DND-41 (cell line): Measurements from ENCODE around the gene CDH16.
"Not testable (repeated sequence)": the region's sequence is repeated elsewhere in the genome, so short reads cannot be mapped to it uniquely, and the experiment has no call there.

ENCODE experiments used
- ATAC-seq: fragments of 200-7000 bp; cut with Tn5 transposase; 3 replicates; pipeline ENCODE4 v1.9.1; 2021; ENCODE audit warnings: low read depth; ENCODE audit not compliant: insufficient read depth
- DNase-seq: peaks from one replicate; pipeline ENCODE4 v3.0.0-alpha.2; 2020
- H2AFZ ChIP-seq: 2 replicates; pipeline ENCODE4 v1.6.0; 2012; ENCODE audit warnings: low read depth, low read length
- H3K27ac ChIP-seq: 2 replicates; pipeline ENCODE4 v1.5.1; 2012; ENCODE audit warnings: low read length, inconsistent platforms
- H3K27me3 ChIP-seq: fragments of 200-600 bp; sonication (generic); 2 replicates; pipeline ENCODE4 v1.6.0; 2012; ENCODE audit warnings: low read length, mild to moderate bottlenecking, inconsistent platforms; ENCODE audit not compliant: insufficient read depth, poor library complexity
- H3K36me3 ChIP-seq: 2 replicates; pipeline ENCODE4 v1.5.1; 2012; ENCODE audit warnings: low read length, inconsistent platforms; ENCODE audit not compliant: insufficient read depth
- H3K4me1 ChIP-seq: 2 replicates; pipeline ENCODE4 v1.5.1; 2012; ENCODE audit warnings: mild to moderate bottlenecking, low read length; ENCODE audit not compliant: insufficient read depth
- H3K4me2 ChIP-seq: 2 replicates; pipeline ENCODE4 v1.6.0; 2012; ENCODE audit warnings: mild to moderate bottlenecking, moderate library complexity, low read length, inconsistent platforms; ENCODE audit not compliant: insufficient read depth
- H3K4me3 ChIP-seq, 2 experiments: fragments of 200-600 bp in 1 of 2; shearing (Covaris generic) in 1 of 2; 2 replicates each; pipeline ENCODE4 v1.5.1; 2012 to 2016; ENCODE audit warnings: inconsistent platforms in 2 of 2, low read length in 2 of 2, mild to moderate bottlenecking in 2 of 2, low read depth in 1 of 2, moderate library complexity in 1 of 2
- H3K79me2 ChIP-seq: 2 replicates; pipeline ENCODE4 v1.6.0; 2012; ENCODE audit warnings: low read length, inconsistent platforms; ENCODE audit not compliant: insufficient read depth
- H3K9ac ChIP-seq: 2 replicates; pipeline ENCODE4 v1.6.0; 2012; ENCODE audit warnings: low read depth, mild to moderate bottlenecking, inconsistent platforms, low read length, moderate library complexity
- H3K9me3 ChIP-seq: 2 replicates; pipeline ENCODE4 v1.5.1; 2012; ENCODE audit warnings: low read length, moderate library complexity, mild to moderate bottlenecking, inconsistent platforms; ENCODE audit not compliant: insufficient read depth, severe bottlenecking
- H4K20me1 ChIP-seq: 2 replicates; pipeline ENCODE4 v1.6.0; 2012; ENCODE audit warnings: low read length; ENCODE audit not compliant: insufficient read depth
- CTCF ChIP-seq: IDR thresholded peaks from 2 replicates; pipeline ENCODE4 v1.5.1; 2012; ENCODE audit warnings: borderline replicate concordance, low read length, moderate library complexity, mild to moderate bottlenecking; ENCODE audit not compliant: poor library complexity, severe bottlenecking; ENCODE audit errors: extremely low read depth
- EZH2 ChIP-seq: IDR thresholded peaks from 3 replicates; pipeline ENCODE4 v1.6.1; 2012; ENCODE audit warnings: borderline replicate concordance, low read depth, mild to moderate bottlenecking, moderate library complexity, low read length, inconsistent platforms; ENCODE audit not compliant: severe bottlenecking

The CDH16 gene

DNA sequence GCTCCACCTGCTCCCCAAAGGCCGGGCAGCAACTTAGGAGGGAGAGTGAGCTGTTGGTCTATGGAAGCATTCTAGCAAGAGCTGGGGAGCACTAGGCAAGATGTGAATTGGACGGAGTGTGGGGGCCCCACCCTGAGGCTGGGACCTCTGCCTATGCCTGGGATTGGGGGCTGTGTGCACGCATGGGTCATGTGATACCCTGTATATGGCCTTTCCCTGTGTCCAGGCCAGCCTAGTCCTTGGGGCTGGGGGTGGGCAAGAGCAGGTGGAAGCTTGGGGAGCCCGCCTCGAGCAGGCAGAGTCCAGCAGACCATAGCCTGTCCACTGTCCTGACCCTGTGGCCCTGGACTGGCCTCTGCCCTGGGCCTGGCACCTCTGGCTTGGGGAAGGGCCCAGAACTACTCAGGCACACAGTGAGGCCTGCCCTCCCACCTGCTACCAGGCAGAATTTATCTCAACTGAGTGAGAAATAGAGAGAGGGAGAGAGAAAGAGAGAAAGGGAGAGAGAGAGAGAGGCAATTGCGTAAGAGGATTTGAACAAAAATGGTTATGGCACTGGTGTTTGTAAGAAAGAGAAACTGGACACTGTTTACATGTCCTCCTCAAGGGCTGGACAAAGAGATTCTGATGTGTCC is 19.3 kb downstream of the CDH16 start:
- Histone ChIP-seq H3K79me2 (no peaks in the 10 kb centered on the region), H3K4me2 (no peak overlapping the region), H3K9ac (no peak overlapping the region), H2AFZ (no peak overlapping the region), H3K9me3 (no peaks in the 10 kb centered on the region), H3K27ac (no peak overlapping the region), H3K4me1 (no peaks in the 10 kb centered on the region), H3K27me3 (no peaks in the 10 kb centered on the region), H3K4me3 (no peak overlapping the region), H3K36me3 (no peaks in the 10 kb centered on the region), H4K20me1 (peaks cover 5% of the 10 kb centered on the region; the same call in 1 of the 2 replicates)
- TF ChIP-seq CTCF (no peak), EZH2 (no peak)
- no peak for DNase-seq
- no peak for ATAC-seq

- no peak overlapping the region for H3K27ac ChIP-seq
- ATAC-seq (no peak), DNase-seq (no peak)
Observed at GRCh38 chr16:66898933-66899309, 19.8 kb downstream of the CDH16 start.

GRCh38 chr16:66898207-66898606 is 20.5 kb downstream of the CDH16 start:
- no peak for DNase-seq
- Histone ChIP-seq H3K4me2 (no peak overlapping the region), H3K36me3 (0 out of 2 replicates have a peak, but pooled peaks cover under 1% of the 10 kb centered on the region), H2AFZ (no peak overlapping the region), H3K4me1 (peaks cover under 1% of the 10 kb centered on the region), H3K9ac (no peak overlapping the region), H4K20me1 (peaks cover 5% of the 10 kb centered on the region; the same call in 1 of the 2 replicates), H3K79me2 (no peaks in the 10 kb centered on the region), H3K4me3 (no peak overlapping the region), H3K9me3 (no peaks in the 10 kb centered on the region), H3K27ac (no peak overlapping the region), H3K27me3 (no peaks in the 10 kb centered on the region)
- no peak for ATAC-seq
- TF ChIP-seq CTCF (no peak), EZH2 (no peak)

More at GRCh38 chr16:66898933-66899309, 19.8 kb downstream of the CDH16 start:
- Histone ChIP-seq H3K4me1 (no peaks in the 10 kb centered on the region), H3K27me3 (no peaks in the 10 kb centered on the region), H3K9me3 (no peaks in the 10 kb centered on the region), H3K36me3 (no peaks in the 10 kb centered on the region), H3K79me2 (no peaks in the 10 kb centered on the region), H4K20me1 (peaks cover 5% of the 10 kb centered on the region; the same call in 1 of the 2 replicates), H2AFZ (no peak overlapping the region), H3K9ac (no peak overlapping the region), H3K4me3 (no peak overlapping the region), H3K4me2 (no peak overlapping the region)
- TF ChIP-seq CTCF (no peak), EZH2 (no peak)

- H3K4me1 ChIP-seq, H2AFZ ChIP-seq, DNase-seq, H3K9me3 ChIP-seq, H3K36me3 ChIP-seq, H3K9ac ChIP-seq, H3K4me3 ChIP-seq, H3K4me2 ChIP-seq, H3K27me3 ChIP-seq, H3K79me2 ChIP-seq, H3K27ac ChIP-seq, H4K20me1 ChIP-seq, ATAC-seq: not testable (repeated sequence)
Observed at GRCh38 chr16:66896682-66897081, 22.0 kb downstream of the CDH16 start.
